ENCODE data around the gene UNKL.

The UNKL gene

DNA sequence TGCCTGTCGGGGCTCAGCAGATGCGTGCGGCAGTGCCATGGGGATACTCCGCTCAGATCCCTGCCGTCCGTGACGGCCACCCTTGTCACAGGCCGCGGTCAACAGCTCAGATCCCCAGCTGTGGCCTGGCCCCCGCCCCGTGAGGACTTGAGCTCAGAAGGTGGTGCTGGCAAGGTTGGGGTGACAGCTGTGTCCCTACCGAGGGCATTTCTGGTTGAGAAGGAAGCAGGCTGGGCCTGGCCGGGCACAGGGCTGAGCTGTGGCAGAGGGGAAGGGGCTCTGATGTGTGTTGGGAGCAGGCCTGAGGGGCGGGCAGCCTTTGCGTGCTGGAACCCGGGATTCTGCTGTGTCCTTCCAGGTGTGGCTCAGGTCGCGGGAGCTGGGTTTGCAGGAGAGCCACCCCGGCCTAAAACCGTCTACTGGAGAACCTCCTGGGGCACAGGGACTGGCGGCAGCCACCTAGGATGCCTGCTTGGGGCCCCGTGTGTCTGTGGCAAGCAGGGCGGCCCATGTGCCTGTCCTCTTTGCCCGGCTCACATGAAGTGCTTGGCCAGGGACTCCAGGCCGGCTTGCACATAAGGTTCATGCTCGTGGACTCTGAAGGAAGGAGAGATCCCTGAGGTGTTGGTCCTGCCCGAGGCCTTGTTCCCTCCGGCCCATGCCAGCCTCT, 100.0 kb downstream of the UNKL start:
- no peak for DNase-seq (ENCODE audit: low read depth in 2 of 2)
- H3K4me3 ChIP-seq (replicated peaks in 1 of 2; ENCODE audit: low read depth in 2 of 2, low read length in 2 of 2): no peak overlapping the region
- TF ChIP-seq, protein P1, sequence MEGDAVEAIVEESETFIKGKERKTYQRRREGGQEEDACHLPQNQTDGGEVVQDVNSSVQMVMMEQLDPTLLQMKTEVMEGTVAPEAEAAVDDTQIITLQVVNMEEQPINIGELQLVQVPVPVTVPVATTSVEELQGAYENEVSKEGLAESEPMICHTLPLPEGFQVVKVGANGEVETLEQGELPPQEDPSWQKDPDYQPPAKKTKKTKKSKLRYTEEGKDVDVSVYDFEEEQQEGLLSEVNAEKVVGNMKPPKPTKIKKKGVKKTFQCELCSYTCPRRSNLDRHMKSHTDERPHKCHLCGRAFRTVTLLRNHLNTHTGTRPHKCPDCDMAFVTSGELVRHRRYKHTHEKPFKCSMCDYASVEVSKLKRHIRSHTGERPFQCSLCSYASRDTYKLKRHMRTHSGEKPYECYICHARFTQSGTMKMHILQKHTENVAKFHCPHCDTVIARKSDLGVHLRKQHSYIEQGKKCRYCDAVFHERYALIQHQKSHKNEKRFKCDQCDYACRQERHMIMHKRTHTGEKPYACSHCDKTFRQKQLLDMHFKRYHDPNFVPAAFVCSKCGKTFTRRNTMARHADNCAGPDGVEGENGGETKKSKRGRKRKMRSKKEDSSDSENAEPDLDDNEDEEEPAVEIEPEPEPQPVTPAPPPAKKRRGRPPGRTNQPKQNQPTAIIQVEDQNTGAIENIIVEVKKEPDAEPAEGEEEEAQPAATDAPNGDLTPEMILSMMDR (IDR thresholded peaks at IDR 0.05; ENCODE audit: low read depth, low read length): no peak

DNA sequence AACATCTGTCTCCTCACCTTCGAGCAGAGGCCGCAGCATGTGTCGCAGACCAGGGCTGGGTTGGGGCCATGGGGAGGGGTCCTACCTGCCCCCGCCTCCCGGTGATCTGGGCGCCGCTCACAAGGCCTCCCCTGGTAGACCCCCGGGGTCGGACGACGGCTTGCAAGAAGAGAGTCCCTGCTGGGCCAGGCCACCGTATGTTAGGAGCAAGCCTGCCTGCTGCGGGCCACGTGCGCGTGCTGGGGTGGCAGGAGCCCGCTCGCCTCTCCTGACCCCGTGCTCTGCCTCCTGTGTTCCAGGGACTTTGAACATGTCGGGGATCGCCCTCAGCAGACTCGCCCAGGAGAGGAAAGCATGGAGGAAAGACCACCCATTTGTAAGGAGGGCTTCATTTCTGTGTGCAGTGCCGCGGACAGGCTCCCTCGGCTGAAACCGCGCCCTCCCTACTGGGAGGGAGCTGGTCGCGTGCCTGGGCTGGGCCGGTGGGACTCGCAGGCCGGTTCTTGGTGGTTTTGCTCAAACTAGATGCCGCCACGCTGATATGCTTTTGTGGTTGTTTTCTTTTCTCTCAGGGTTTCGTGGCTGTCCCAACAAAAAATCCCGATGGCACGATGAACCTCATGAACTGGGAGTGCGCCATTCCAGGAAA, 100.7 kb downstream of the UNKL start:
- TF ChIP-seq, protein P1 (IDR thresholded peaks at IDR 0.05; ENCODE audit: low read depth, low read length): no peak
- no peak overlapping the region for H3K4me3 ChIP-seq (replicated peaks in 1 of 2; ENCODE audit: low read depth in 2 of 2, low read length in 2 of 2)
- no peak for DNase-seq (ENCODE audit: low read depth in 2 of 2)

Measured in cardiac fibroblast (primary cell).